Measurements from ENCODE around the gene ADRM1.

ADRM1 gene

GRCh38 chr20:62266340-62266739, 36.5 kb upstream of the ADRM1 start:
- Histone ChIP-seq H3K4me1 (ENCODE audit: control insufficient read depth, insufficient read depth, low read length) (no peaks in the 10 kb centered on the region), H3K4me3 (ENCODE audit: insufficient read depth, low read depth, low read length) (no peak overlapping the region), H3K36me3 (ENCODE audit: control insufficient read depth, insufficient read depth, low read length) (peaks cover 21% of the 10 kb centered on the region), H3K27me3 (ENCODE audit: control insufficient read depth, insufficient read depth, low read length, poor library complexity, severe bottlenecking) (no peaks in the 10 kb centered on the region), H3K27ac (ENCODE audit: insufficient read depth, low read depth, low read length, poor library complexity, severe bottlenecking) (no peak overlapping the region), H3K9me3 (ENCODE audit: control insufficient read depth, low read length) (no peaks in the 10 kb centered on the region)
- 95% methylated on average over 9 of the region's 10 CpGs for WGBS, 2 experiments

DNA sequence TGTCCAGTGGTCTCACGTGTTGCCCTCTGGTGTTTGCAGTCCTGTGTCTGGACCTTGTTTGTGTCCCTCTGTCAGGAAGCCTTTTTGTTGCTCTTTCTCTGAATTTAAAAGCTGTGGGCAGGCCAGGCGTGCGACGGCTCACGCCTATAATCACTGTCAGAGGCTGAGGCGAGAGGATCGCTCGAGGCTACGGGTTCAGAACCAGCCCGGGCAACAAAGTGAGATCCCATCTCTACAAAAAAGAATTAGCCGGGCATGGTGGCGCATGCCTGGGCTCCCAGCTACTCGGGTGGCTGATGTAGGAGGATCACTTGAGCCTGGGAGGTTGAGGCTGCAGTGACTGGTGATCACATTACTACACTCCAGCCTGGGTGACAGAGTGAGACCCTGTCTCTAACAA, 35.9 kb upstream of the ADRM1 start:
- 94 to 95% methylated on average over 13 of the region's 13 CpGs for WGBS, 2 experiments
- H3K36me3 ChIP-seq (ENCODE audit: control insufficient read depth, insufficient read depth, low read length): peaks cover 21% of the 10 kb centered on the region
- no peaks in the 10 kb centered on the region for H3K27me3 ChIP-seq (ENCODE audit: control insufficient read depth, insufficient read depth, low read length, poor library complexity, severe bottlenecking)
- no peaks in the 10 kb centered on the region for H3K9me3 ChIP-seq (ENCODE audit: control insufficient read depth, low read length)
- no peak overlapping the region for H3K4me3 ChIP-seq (ENCODE audit: insufficient read depth, low read depth, low read length)
- no peak overlapping the region for H3K27ac ChIP-seq (ENCODE audit: insufficient read depth, low read depth, low read length, poor library complexity, severe bottlenecking)
- no peaks in the 10 kb centered on the region for H3K4me1 ChIP-seq (ENCODE audit: control insufficient read depth, insufficient read depth, low read length)

DNA sequence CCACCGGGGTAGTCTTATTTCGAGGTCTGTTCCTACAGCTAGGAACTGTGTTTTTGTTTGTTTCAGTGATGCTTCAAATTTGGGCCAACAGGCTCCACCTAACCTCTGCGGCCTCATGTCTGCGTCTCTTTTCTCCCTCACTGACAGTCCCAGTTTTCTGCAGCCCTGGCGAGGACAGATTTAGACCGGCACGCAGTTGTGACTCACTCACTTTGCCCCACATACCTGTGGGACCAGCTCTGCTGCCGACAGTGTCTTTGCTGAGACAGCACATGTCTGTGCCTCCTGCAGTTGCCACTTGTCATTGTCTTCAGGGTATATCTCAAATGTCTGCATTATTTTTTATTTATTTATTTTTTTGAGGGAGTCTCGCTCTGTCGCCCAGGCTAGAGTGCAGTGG, 35.3 kb upstream of the ADRM1 start:
- H3K4me1 ChIP-seq (ENCODE audit: control insufficient read depth, insufficient read depth, low read length): no peaks in the 10 kb centered on the region
- peaks cover 20% of the 10 kb centered on the region for H3K36me3 ChIP-seq (ENCODE audit: control insufficient read depth, insufficient read depth, low read length)
- no peaks in the 10 kb centered on the region for H3K9me3 ChIP-seq (ENCODE audit: control insufficient read depth, low read length)
- WGBS, 2 experiments: 90 to 96% methylated on average over 8 to 10 of the region's 10 CpGs
- no peaks in the 10 kb centered on the region for H3K27me3 ChIP-seq (ENCODE audit: control insufficient read depth, insufficient read depth, low read length, poor library complexity, severe bottlenecking)
- no peak overlapping the region for H3K27ac ChIP-seq (ENCODE audit: insufficient read depth, low read depth, low read length, poor library complexity, severe bottlenecking)
- no peak overlapping the region for H3K4me3 ChIP-seq (ENCODE audit: insufficient read depth, low read depth, low read length)

DNA sequence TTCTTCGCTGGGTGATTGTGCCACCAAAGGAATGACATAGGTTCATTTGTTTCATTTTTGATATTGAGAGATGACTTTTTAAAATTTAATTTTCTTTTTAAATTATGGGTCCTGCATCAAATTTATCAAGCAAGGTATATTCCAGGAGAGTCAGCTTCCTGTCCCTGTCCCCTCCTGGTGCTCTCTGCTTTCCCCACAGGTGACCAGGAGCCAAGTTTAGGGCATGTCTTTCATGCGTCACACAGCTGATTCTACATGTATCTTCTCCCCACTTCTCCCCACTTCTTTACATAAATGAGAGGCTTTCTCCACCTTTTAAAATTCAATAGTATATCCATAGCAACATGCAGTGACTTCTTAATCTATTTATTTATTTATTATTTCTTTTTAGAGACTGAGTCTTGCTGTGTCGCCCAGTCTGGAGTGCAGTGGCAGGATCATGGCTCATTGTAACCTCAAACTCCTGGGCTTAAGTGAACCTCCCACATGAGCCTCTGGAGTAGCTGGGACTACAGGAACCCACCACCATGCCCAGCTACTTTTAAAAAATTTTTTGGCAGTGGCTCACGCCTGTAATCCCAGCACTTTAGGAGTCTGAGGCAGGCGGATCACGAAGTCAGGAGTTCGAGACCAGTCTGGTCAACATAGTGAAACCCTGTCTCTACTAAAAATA, 34.4 kb upstream of the ADRM1 start:
- H3K4me3 ChIP-seq (ENCODE audit: insufficient read depth, low read depth, low read length): no peak overlapping the region
- no peaks in the 10 kb centered on the region for H3K9me3 ChIP-seq (ENCODE audit: control insufficient read depth, low read length)
- no peaks in the 10 kb centered on the region for H3K4me1 ChIP-seq (ENCODE audit: control insufficient read depth, insufficient read depth, low read length)
- H3K27me3 ChIP-seq (ENCODE audit: control insufficient read depth, insufficient read depth, low read length, poor library complexity, severe bottlenecking): no peaks in the 10 kb centered on the region
- 81% methylated on average over 7 of the region's 7 CpGs for WGBS, 2 experiments
- peaks cover 26% of the 10 kb centered on the region for H3K36me3 ChIP-seq (ENCODE audit: control insufficient read depth, insufficient read depth, low read length)
- no peak overlapping the region for H3K27ac ChIP-seq (ENCODE audit: insufficient read depth, low read depth, low read length, poor library complexity, severe bottlenecking)

- peaks cover 28% of the 10 kb centered on the region for H3K36me3 ChIP-seq (ENCODE audit: control insufficient read depth, insufficient read depth, low read length)
- no peaks in the 10 kb centered on the region for H3K9me3 ChIP-seq (ENCODE audit: control insufficient read depth, low read length)
- no peak overlapping the region for H3K4me3 ChIP-seq (ENCODE audit: insufficient read depth, low read depth, low read length)
- 88 to 91% methylated on average over 14 of the region's 14 CpGs for WGBS, 2 experiments
- H3K27ac ChIP-seq (ENCODE audit: insufficient read depth, low read depth, low read length, poor library complexity, severe bottlenecking): no peak overlapping the region
- H3K4me1 ChIP-seq (ENCODE audit: control insufficient read depth, insufficient read depth, low read length): no peaks in the 10 kb centered on the region
- H3K27me3 ChIP-seq (ENCODE audit: control insufficient read depth, insufficient read depth, low read length, poor library complexity, severe bottlenecking): no peaks in the 10 kb centered on the region
Measured at GRCh38 chr20:62269378-62269777, 33.4 kb upstream of the ADRM1 start.

GRCh38 chr20:62269871-62270270, 32.9 kb upstream of the ADRM1 start:
- Histone ChIP-seq H3K27me3 (ENCODE audit: control insufficient read depth, insufficient read depth, low read length, poor library complexity, severe bottlenecking) (no peaks in the 10 kb centered on the region), H3K36me3 (ENCODE audit: control insufficient read depth, insufficient read depth, low read length) (peaks cover 26% of the 10 kb centered on the region), H3K4me3 (ENCODE audit: insufficient read depth, low read depth, low read length) (no peak overlapping the region), H3K4me1 (ENCODE audit: control insufficient read depth, insufficient read depth, low read length) (no peaks in the 10 kb centered on the region), H3K9me3 (ENCODE audit: control insufficient read depth, low read length) (no peaks in the 10 kb centered on the region), H3K27ac (ENCODE audit: insufficient read depth, low read depth, low read length, poor library complexity, severe bottlenecking) (no peak overlapping the region)
- 93 to 96% methylated on average over 17 of the region's 17 CpGs for WGBS, 2 experiments

- peaks cover 23% of the 10 kb centered on the region for H3K36me3 ChIP-seq (ENCODE audit: control insufficient read depth, insufficient read depth, low read length)
- WGBS, 2 experiments: 90% methylated on average over 10 of the region's 10 CpGs
- H3K4me3 ChIP-seq (ENCODE audit: insufficient read depth, low read depth, low read length): no peak overlapping the region
- no peaks in the 10 kb centered on the region for H3K9me3 ChIP-seq (ENCODE audit: control insufficient read depth, low read length)
- H3K4me1 ChIP-seq (ENCODE audit: control insufficient read depth, insufficient read depth, low read length): no peaks in the 10 kb centered on the region
- H3K27me3 ChIP-seq (ENCODE audit: control insufficient read depth, insufficient read depth, low read length, poor library complexity, severe bottlenecking): no peaks in the 10 kb centered on the region
- no peak overlapping the region for H3K27ac ChIP-seq (ENCODE audit: insufficient read depth, low read depth, low read length, poor library complexity, severe bottlenecking)
Measured at GRCh38 chr20:62272200-62272599, 30.6 kb upstream of the ADRM1 start.

DNA sequence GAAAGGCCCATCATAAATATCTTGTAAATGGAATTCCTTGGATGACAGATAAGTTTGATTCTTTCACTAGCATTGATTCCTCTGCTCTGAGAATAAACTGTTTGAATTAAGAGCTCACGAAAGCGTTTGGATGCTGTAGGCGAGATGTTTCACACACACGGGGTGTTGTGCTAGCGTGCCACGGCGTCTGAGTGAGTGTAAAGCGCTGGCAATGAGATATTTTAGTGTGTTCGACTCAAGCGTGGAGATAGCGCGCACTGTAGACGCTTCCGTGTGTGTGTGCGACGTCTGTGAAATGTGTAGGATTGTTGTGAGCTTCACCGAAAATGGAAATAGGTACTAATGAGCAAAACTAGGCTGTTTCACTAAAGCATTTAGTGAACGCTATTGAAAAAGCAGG, 29.4 kb upstream of the ADRM1 start:
- WGBS, 2 experiments: 95 to 96% methylated on average over 18 of the region's 18 CpGs
- Histone ChIP-seq H3K27me3 (ENCODE audit: control insufficient read depth, insufficient read depth, low read length, poor library complexity, severe bottlenecking) (no peaks in the 10 kb centered on the region), H3K4me1 (ENCODE audit: control insufficient read depth, insufficient read depth, low read length) (no peaks in the 10 kb centered on the region), H3K36me3 (ENCODE audit: control insufficient read depth, insufficient read depth, low read length) (peaks cover 23% of the 10 kb centered on the region), H3K27ac (ENCODE audit: insufficient read depth, low read depth, low read length, poor library complexity, severe bottlenecking) (no peak overlapping the region), H3K4me3 (ENCODE audit: insufficient read depth, low read depth, low read length) (no peak overlapping the region), H3K9me3 (ENCODE audit: control insufficient read depth, low read length) (no peaks in the 10 kb centered on the region)

GRCh38 chr20:62274332-62274950, 28.4 kb upstream of the ADRM1 start:
- Histone ChIP-seq H3K36me3 (ENCODE audit: control insufficient read depth, insufficient read depth, low read length) (peaks cover 27% of the 10 kb centered on the region), H3K27me3 (ENCODE audit: control insufficient read depth, insufficient read depth, low read length, poor library complexity, severe bottlenecking) (no peaks in the 10 kb centered on the region)
- 94 to 95% methylated on average over 13 of the region's 13 CpGs for whole genome bisulfite sequencing, 2 experiments

DNA sequence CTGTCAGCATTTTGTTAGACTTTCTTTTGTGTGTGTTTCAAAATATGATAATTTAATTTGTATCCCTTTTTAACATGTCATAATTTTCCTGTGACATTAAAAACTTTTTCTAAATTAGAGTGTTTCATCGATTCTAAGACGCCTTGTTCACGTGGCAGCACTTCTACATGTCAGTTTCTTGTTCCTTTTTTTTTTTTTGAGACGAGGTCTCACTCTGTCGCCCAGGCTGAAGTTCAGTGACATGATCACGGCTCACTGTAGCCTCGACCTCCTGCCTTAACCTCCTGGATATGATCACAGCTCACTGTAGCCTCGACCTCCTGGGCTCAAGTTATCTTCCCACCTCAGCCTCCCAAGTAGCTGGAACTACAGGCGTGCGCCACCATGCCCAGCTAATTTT, 27.6 kb upstream of the ADRM1 start:
- 92 to 94% methylated on average over 10 of the region's 10 CpGs for WGBS, 2 experiments
- H3K4me1 ChIP-seq (ENCODE audit: control insufficient read depth, insufficient read depth, low read length): no peaks in the 10 kb centered on the region
- H3K27me3 ChIP-seq (ENCODE audit: control insufficient read depth, insufficient read depth, low read length, poor library complexity, severe bottlenecking): no peaks in the 10 kb centered on the region
- peaks cover 35% of the 10 kb centered on the region for H3K36me3 ChIP-seq (ENCODE audit: control insufficient read depth, insufficient read depth, low read length)
- no peak overlapping the region for H3K4me3 ChIP-seq (ENCODE audit: insufficient read depth, low read depth, low read length)
- H3K9me3 ChIP-seq (ENCODE audit: control insufficient read depth, low read length): no peaks in the 10 kb centered on the region
- H3K27ac ChIP-seq (ENCODE audit: insufficient read depth, low read depth, low read length, poor library complexity, severe bottlenecking): no peak overlapping the region

More at GRCh38 chr20:62274332-62274950, 28.4 kb upstream of the ADRM1 start:
- Histone ChIP-seq H3K27ac (ENCODE audit: insufficient read depth, low read depth, low read length, poor library complexity, severe bottlenecking) (no peak overlapping the region), H3K4me1 (ENCODE audit: control insufficient read depth, insufficient read depth, low read length) (no peaks in the 10 kb centered on the region), H3K4me3 (ENCODE audit: insufficient read depth, low read depth, low read length) (no peak overlapping the region), H3K9me3 (ENCODE audit: control insufficient read depth, low read length) (no peaks in the 10 kb centered on the region)
